GM21526 (cell line): ENCODE data around the gene CYFIP1.

ENCODE experiments used
- ATAC-seq: cut with Tn5 transposase; IDR thresholded peaks from one replicate; pipeline ENCODE4 v1.9.1; 2021; ENCODE audit warnings: moderate library complexity; ENCODE audit not compliant: unreplicated experiment, low FRiP score

The CYFIP1 gene

DNA sequence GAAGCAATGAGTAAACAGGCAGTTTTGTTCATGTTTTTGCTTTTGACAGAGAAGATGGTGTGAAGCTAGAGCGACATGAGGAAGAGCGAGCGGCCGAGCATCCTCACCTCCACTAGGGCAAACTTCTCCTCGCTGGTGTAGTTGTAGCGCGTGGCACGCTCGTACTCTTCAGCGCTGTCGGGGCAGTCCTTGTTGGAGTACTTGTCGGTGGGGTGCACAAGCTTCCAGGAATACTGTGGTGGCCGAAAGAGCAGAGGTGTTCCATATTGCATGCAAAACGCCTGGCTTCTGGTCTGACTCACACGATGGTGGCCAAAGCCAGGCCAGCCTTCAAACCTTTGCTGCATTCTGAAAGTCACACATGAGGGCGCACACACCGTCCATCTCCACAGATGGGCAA is 54.3 kb downstream of the CYFIP1 start:
- ATAC-seq, result no peak

DNA sequence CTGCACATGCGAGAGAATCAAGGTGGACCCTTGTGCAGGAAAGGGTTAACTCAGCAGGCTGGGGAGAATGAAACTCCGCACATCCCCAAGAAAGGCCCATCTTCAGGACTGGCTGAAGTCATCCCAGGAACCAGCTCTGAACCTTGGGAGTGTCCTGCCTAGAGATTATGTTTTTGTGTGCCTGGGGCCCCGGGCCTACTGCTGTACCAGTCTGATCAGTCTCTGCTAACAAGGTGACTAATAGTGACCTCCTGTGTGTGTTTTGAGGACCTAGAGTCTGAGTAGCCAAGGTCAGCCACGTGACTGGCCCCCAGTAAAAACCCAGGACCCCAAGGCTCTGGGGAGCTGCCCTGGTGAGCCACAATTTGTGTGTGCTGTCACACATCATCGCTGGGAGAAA is 58.2 kb downstream of the CYFIP1 start:
- ATAC-seq, result no peak

DNA sequence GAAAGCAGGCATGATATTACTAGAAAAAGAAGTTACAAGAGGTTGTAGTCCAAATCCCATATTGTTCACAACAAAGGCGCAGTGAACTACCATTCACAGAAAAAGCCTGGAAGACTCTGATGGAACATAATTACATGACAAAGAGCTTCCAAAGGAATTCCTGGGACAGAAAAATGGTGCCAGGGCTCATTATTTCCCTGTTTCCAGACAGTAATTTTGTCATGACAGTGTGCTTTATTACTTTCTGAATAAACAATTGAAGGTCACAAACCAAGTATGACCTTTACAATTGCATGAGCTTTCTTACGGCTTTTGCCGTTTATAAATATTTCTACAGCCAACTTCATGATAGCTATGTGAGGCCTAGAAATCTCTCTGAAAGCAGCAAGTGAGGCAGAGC is 61.0 kb downstream of the CYFIP1 start:
- ATAC-seq, result no peak

DNA sequence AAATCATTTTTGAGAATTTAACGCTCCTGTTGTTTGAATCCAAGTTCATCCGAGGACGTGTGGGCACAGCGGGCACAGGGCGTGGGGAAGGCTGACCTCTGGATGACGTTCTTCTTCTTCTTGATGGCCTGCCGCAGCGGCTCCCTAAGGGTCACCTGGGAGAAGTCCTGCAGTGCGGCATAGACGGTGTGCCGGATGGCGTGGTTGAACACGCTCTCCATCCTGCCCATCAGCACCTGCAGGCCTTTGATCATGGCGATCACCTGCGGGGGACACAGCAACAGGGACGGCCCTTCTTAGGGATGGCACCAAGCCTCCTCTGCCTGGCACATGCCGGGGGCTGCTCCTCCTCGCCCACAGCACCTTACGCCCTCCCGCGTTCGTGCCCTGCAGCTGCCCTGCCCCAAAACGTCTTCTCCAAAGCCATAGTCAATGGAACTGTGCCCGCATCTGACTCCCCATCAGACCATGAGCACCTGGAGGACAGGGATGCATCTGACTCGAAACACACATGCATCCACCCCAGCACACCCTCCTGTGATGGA is 61.5 kb downstream of the CYFIP1 start:
- no peak for ATAC-seq

DNA sequence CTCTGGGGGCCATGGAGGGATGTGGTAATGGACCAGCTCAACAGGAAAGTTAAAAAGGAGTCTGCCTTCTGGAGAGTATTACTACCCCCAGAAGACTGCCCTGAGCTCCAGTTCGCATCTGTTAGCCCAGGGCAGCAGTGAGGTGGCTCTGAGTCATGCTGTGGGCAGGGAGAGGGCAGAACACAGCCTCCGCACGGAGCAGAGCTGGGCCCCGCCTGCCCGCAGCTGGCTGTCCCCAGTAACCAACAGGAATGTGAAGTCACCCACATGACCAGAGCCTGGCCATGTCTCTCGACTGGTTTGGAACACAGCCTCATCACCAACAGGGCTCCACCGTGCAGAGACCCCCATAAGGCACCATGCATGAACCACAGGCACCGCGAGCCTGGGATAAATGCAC is 62.1 kb downstream of the CYFIP1 start:
- no peak for ATAC-seq

DNA sequence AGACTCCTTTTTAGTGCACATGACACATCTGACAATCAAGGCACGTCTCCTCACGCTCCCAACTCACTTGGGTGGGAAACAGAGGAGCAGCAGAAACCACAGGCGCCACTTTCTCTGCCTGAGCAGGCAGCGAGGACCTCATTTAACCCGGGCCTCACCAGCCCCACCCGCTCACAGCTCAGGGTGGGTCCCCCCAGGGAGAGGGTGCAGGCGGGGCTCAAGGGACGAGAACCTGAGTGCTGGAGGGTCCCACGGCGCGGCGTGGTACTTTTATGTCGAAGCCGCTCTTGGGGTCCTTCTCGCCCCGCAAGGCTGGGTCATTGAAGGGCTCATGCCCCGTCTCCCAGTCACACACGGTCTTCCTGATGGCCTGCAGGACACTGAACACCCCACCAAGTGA is 62.6 kb downstream of the CYFIP1 start:
- ATAC-seq, result no peak

DNA sequence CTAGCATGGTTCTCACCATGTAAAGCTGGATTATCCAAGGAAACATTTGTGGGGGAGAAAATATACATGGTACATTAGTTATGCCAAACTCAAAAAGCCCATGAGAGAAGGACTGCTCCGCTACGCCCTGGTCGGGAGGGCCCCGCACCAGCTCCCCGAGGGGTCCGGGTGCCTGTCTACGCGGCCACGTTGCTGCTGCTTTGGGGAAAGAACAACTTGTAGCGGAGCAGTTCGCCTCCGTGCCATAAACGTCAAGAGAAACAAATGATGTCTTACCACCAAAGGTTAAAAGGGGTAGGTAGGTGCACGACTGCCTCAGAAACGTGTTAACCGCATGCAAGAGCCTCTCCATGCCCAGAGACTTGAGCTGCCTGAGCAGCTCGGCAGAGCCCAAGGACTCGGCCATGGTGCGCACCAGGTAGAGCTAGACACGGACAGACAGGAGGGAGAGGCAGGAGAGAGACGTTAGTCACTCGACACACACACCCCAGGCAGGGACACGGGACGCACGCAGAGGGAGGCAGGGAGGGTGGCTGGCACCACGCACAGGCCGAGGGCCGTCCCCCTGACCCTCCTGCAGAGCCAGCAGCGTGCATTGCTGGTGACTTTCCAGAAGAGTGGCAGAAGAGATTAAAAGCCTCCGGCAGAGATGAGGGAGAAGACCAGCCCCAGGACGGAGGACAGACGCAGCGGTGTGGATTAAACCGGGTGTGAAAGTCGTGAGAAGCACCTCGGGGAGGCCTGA is 63.4 kb downstream of the CYFIP1 start:
- no peak for ATAC-seq

DNA sequence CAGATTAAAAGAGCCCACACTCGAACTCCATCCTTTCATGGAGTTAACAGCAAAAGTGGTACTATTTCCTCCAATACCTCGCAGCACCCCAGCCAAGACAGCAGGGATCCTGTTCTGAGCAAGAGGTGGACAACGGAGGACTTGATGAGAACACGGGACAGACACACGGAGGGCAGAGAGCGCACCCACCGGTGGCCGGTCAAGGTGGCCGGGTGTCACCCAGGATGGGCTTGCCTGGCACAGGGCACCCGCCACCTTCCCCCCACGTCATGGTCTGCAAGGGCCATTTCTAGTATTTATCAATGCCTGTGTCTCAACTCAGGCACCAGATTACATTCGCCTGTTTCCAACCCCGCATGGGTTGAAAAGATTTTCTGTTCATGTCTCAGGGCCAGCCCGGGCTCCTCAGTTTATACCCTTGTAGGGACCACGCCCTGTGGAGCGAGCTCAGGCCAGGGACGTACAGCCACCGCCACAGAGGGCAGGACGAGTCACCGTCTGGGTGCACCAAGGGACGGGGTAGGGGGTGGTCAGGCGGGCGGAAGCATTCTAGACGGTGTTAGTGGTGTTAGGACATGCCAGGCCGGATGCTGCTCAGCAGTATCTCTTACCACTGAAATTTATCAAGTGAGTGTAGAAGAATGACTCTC is 64.2 kb downstream of the CYFIP1 start:
- ATAC-seq, result no peak

DNA sequence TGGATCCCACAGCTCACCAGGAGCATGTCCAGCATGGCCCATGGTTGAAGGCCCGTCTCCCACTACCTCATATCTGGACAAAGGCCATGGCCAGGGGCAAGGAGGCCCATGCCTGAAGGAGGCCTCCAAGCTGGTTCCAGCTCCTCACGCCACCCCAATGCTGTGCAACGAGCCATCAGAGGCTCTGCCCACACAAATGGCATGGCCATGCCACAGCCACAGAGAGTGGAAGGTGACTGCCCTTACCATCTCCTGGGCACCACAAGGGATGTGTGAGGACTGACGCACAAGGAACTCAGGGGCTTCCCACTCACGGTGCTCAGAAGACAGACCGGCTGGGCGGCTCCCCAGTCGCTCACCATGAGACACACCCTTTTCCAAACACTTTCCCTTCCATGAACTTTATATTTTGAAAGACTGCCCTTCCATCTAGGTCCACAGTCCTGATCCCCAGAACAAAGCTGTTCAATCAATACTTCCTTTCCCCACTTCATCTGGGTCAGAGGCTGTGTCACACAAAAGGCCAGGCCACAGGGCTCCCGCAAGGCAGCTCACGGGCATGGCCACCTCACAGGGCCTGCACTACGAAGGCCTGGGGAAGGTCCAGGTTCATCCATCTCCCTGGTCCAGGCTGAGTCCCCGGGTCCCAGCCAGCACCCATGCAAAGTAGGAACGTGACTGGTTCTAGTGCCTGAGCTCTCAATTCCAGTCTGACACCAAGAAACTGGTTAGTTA is 66.4 kb downstream of the CYFIP1 start:
- ATAC-seq, result no peak

DNA sequence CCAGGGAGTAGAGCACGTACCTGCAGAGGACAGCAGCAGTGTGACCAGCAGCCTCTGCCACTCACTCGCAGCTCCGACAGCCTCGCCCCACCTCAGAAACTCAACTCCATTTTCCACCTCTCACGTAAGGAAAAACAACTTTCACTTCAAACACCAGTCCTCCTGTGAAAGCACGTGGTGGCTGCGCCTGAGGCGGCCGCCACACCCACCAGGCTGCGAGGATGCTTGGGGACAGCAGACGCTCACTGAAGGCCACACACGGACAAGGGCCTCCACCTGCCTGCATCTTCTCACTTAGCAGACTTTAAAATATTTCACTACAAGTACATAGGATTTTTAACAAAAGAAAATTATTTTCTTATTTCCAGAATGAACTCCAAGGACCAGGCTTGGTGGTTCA is 67.9 kb downstream of the CYFIP1 start:
- ATAC-seq, result no peak

DNA sequence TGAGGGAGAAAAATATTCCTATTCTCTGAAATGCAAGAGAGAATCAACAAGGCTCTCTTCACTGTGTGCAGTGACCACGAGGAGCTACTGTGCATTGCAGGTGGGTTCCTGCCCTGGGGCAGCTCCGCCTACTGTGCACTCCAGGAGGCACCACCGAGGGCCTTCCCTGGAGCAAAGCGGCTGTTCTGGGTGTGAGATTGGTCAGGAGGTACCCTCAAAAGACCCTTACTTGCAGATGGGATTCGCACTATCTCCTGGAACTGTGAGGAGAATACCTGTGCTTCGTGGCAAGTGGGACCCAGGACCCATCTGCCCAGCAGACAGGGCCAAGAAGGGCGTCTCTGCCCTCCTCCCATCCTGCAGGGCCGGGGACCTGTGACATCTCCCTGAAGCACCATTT is 68.9 kb downstream of the CYFIP1 start:
- ATAC-seq, result no peak

DNA sequence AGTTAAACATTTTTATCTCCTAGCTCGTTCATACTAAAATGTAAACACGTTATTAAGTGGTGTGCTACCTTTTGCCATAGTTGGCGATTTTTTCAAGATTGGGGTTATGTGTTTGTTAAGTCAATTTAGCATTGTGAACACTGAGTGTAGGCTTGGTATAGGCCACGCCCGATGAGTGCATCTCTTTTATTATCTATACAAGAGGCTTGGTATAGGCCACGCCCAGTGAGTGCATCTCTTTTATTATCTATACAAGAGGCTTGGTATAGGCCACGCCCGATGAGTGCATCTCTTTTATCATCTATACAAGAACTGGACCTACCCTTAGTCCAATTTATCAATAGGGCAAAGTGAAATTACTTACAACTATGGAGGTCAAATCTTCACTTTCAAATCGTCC is 71.3 kb downstream of the CYFIP1 start:
- no peak for ATAC-seq

DNA sequence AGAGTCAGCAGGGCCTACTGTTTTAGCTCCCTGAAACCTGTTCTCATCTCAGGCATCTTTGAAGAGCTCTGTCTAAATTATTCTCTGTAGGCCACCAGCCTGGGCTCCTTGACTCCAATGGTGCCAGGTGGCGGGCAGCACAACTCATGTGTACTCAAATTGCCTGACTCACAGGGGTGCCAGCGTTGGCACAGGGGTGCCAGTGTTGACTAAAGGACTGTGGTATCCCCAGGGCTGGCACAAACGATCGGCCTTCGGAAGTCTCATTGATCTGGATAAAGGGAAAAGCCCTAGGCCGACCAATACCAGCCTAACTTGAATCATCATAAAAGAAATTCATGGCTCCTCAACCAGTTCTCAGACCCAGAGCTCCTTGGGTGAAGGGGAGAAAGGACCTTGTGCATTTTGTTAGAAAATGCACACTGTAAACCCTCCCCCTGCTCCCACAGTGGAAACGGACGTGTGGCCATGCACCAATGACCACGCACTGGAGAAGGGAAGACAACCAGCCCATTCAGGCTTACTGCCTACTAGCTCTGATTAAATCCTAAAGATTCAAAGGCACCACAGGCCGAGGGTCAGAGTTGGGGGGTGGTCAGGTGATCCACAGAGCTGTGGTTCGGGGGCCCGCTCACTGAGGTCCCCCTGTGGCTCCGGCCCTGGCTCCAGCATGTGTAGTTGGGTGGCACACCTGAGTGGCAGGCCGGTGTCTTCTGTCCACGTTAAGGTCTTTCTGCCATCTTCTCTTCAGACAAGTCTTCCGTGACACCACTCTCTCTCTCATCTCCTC is 72.8 kb downstream of the CYFIP1 start:
- no peak for ATAC-seq

DNA sequence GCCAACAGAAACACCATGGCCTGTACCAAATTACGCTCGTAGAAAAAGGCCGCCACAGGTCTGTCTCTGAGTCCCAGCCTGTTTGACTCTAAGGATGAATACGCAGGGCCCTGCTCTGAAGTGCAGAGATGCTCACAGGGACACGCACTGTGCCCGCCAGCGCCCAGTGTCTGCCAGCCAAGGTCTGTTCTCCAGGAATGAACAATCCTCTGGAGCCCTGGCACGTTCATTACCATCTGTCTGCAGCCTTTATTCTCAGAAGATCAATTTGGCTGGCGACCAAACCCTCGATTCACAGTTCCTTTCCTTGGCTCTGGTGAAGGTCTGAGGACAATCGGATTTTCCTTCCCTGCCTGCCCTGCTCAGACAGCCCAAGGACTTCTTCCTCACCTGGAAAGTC is 75.4 kb downstream of the CYFIP1 start:
- ATAC-seq, result no peak

DNA sequence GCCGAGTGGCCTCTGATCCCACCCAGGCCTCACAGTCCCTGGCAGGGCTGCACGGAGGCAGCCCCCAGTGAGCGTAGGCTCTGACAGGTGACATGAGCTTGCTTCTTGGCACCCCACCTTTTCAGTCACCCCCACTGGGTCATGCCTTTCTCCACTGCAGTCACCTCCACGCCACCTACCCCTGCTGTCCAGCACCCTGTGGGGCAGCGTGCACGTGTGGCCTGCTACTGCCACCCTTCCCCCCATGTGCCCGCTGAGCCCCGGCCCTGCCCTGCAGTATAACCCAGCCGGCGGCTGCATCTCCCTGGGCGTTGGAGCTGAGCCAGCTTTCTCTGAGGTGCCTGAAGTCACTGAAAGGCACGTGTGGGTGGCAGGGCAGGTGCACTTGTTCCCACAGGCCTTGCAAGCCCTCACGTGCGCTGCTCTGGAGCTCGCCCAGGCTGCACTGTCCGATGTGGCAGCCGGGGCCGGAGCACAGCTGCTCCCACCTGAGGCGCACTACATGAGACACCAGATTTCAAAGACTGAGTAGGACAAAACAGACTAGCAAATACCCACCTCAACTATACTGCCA is 76.1 kb downstream of the CYFIP1 start:
- ATAC-seq, result no peak

DNA sequence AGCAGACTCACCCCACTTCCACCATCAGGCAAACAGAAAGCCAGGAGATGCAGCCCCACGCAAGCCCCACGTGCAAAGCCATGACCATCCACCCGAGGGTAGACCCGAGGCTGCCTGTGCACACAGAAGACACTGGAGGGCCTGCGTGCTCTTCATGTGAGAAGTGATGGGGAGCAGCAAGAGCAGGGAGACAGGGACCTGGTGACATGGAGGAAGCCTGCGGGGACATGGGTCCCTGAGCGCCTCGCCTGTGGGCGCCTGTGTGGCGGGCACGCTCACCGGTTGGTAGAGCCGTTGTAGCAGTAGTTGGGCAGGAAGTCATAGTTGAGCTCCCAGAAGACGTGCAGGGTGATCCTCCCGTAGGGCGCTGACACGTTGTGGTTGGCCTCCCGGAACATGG is 76.7 kb downstream of the CYFIP1 start:
- no peak for ATAC-seq

DNA sequence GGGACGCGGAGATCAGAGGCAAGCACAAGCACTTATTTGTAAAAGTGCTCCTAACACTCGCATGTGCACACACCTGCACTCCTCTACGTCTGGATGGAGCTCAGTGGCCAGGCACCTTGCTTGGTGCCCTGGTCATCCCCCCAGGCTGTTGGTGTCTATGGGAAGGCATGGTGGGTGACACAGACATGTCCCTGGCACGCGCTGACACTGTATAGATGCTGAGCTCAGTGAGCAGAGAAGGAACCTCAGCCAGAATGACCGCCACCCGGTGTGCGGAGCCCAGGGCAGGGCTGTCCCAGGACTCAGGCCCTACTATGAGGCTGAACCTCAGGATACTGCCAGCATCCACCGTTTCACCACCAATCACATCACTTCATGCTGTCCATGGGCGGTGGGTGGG is 77.2 kb downstream of the CYFIP1 start:
- no peak for ATAC-seq

DNA sequence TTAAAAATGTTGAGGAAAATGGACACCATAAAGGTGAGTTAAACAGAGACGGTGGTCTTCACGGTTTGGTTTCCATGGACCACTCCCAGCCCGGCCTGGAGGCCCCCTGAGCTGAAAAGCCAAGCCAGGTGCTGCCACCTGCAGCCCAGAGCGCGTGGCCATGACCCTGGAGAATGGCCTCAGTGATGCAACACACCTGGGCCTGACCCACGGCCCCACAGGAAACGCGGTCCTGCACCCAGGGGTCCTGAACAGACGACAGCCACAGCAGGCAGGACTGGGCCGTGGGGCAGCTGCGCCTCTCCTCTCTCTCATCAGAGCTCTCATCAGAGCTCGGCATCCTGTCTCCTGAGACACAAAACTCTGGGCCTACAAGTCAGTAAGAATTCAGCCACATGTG is 77.6 kb downstream of the CYFIP1 start:
- ATAC-seq, result no peak

DNA sequence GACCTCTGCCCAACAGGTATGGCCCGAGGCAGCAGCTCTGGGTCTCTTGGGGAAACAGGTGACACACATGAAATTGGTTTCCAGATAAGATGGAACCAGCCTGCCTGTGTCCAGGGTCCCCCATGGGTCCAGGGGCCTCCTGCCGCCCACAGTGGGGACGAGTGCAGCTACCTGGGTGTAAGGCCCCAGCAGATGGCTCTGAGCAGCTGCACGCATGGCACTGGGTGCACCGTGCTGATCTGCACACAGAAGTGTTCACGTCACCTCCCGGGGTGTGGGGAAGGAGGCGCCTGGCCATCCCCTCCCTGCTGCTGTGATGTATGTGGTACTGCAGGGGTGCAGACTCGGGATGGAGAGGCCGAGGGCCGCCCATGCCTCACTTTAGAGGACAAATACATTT is 78.1 kb downstream of the CYFIP1 start:
- ATAC-seq, result no peak

DNA sequence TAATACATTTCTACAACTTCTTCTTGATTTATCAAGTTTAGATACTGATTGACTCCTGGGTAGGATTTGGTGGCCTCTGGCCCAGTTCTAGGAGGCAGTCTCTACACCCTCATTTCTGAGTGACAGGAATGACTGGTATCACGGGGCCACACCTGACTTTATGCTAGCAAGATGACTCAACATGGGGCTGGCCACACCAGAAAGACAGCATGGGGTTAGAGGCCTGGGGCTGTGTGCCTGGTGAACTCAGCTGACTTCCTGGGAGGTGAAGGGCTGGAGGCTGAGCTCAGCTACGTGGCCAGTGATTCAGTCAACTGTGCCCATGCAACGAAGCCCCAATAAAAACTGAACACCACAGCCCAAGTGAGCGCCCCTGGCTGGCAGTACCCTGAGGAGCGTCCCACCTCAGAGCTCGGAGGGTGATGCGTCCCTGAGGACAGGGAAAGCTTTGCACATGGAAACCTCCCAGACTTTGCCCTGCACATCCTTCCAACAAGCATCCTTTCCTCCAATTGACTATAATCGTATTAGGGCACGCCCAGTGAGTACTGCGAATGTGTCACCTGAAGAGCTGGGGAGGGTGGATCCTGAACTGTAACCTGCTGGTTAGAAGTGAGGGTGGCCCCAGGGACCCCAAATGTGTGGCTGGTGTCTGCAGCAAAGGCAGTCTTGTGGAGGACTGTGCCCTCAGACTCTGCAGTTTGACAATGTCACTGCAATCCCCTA is 84.5 kb downstream of the CYFIP1 start:
- ATAC-seq, result no peak
